K562 (cell line): Measurements from ENCODE around the gene CCDC181. TPM values are rescaled to one million over a fixed set of nuclear protein-coding genes. Genes with fewer than 3 reads are reported as not detected.

ENCODE experiments used
- ATAC-seq: fragments of 200-7000 bp; cut with Tn5 transposase; 3 replicates; pipeline ENCODE4 v1.9.1; 2020; ENCODE audit warnings: moderate library complexity
- BruUV-seq: library from RNA; stranded (reverse); fragments of 400-500 nt; replicated peaks from 2 replicates; lab custom pipeline; 2021; lab: Mats Ljungman, UMichigan
- CTCF ChIA-PET: fragments of 300-600 bp; formaldehyde crosslinking; extraction: SDS; loops from one replicate; lab custom pipeline; 2021; ENCODE audit warnings: low intra/inter-chr PET ratio; lab: Yijun Ruan, JAX
- POLR2A ChIA-PET: fragments of 300-600, 350-650 bp; sonication (Branson Sonifier 250); formaldehyde crosslinking; extraction: SDS; loops from one replicate; lab custom pipeline; 2021; ENCODE audit warnings: antibody characterized with exemption, inconsistent platforms; lab: Yijun Ruan, JAX
- DNase-seq, 4 experiments: peaks; one replicate each; pipeline versions ENCODE4 v3.0.0 to v3.0.0-alpha.2; 2011 to 2018; ENCODE audit warnings: low spot score in 3 of 4, mixed read lengths in 3 of 4; ENCODE audit errors: extremely low read depth in 1 of 4
- FAIRE-seq: peaks from 2 replicates; lab custom pipeline; 2011; peaks lifted over from hg19 to GRCh38; lab: Jason Lieb, UNC
- H2AFZ ChIP-seq: 2 replicates; pipeline ENCODE4 v1.6.0; 2011; ENCODE audit warnings: low read depth, low read length, control low read depth, inconsistent platforms
- H3K27ac ChIP-seq: fragments of 200-600 bp; 3 replicates; pipeline ENCODE4 v1.8.0; 2011; ENCODE audit warnings: low read depth, mild to moderate bottlenecking, control low read depth, inconsistent platforms, low read length, moderate library complexity, mixed read lengths; ENCODE audit errors: extremely low read depth
- H3K27me3 ChIP-seq, 2 experiments: fragments of 300-600 bp in 1 of 2; 2 replicates in 1 of 2; 3 replicates in 1 of 2; pipeline versions ENCODE4 v1.6.0 to v1.8.0; 2011; ENCODE audit warnings: inconsistent platforms in 2 of 2, low read length in 2 of 2, mild to moderate bottlenecking in 1 of 2, mixed read lengths in 1 of 2, moderate library complexity in 1 of 2; ENCODE audit not compliant: control insufficient read depth in 2 of 2, insufficient read depth in 2 of 2
- H3K36me3 ChIP-seq: fragments of 300-600 bp; 3 replicates; pipeline ENCODE4 v1.8.0; 2011; ENCODE audit warnings: mild to moderate bottlenecking, low read length, inconsistent platforms; ENCODE audit not compliant: control insufficient read depth, insufficient read depth
- H3K4me1 ChIP-seq, 2 experiments: fragments of 200-600 bp in 1 of 2; replicated peaks in 1 of 2; 2 replicates in 1 of 2; 3 replicates in 1 of 2; pipeline versions ENCODE4 v1.5.1 to v1.8.0; 2011; ENCODE audit warnings: inconsistent platforms in 2 of 2, low read length in 2 of 2, mild to moderate bottlenecking in 1 of 2, mixed read lengths in 1 of 2, moderate library complexity in 1 of 2; ENCODE audit not compliant: control insufficient read depth in 2 of 2, insufficient read depth in 2 of 2
- H3K4me2 ChIP-seq: 2 replicates; pipeline ENCODE4 v1.6.1; 2011; ENCODE audit warnings: low read length, control low read depth, inconsistent platforms, mixed read lengths; ENCODE audit not compliant: insufficient read depth
- H3K4me3 ChIP-seq: fragments of 200-600 bp; sonication (generic), shearing (Covaris generic); 2 replicates; pipeline ENCODE4 v1.5.1; 2016; ENCODE audit warnings: control low read depth, inconsistent platforms
- H3K79me2 ChIP-seq: fragments of 200-600 bp; 3 replicates; pipeline ENCODE4 v1.8.0; 2011; ENCODE audit warnings: low read length, inconsistent platforms; ENCODE audit not compliant: control insufficient read depth, insufficient read depth
- H3K9ac ChIP-seq, 2 experiments: 2 replicates each; pipeline versions ENCODE4 v1.6.0 to v1.6.1; 2011; ENCODE audit warnings: low read depth in 2 of 2, low read length in 2 of 2, control low read depth in 1 of 2, inconsistent platforms in 1 of 2, mild to moderate bottlenecking in 1 of 2, mixed read lengths in 1 of 2; ENCODE audit not compliant: insufficient read depth in 1 of 2
- H3K9me1 ChIP-seq: one replicate; pipeline ENCODE4 v1.6.0; 2011; ENCODE audit warnings: inconsistent platforms, mild to moderate bottlenecking, low read length, moderate library complexity; ENCODE audit not compliant: control insufficient read depth, insufficient read depth
- H3K9me3 ChIP-seq: replicated peaks from 2 replicates; pipeline ENCODE4 v1.5.1; 2011; ENCODE audit warnings: low read depth, low read length, inconsistent platforms; ENCODE audit not compliant: control insufficient read depth, insufficient read depth
- H4K20me1 ChIP-seq: replicated peaks from 2 replicates; pipeline ENCODE4 v1.6.1; 2011; ENCODE audit warnings: low read length, inconsistent platforms, mixed read lengths; ENCODE audit not compliant: control insufficient read depth, insufficient read depth
- BACH1 ChIP-seq: fragments of 200-800 bp; sonication (Bioruptor generic); IDR thresholded peaks from 2 replicates; pipeline ENCODE4 v1.6.1; 2016; ENCODE audit warnings: missing genetic modification characterization, missing compliant biosample characterization
- IFI16 ChIP-seq: fragments of 250-450 bp; sonication (Bioruptor Pico); IDR thresholded peaks from 2 replicates; pipeline ENCODE4 v2.1.2; 2022; ENCODE audit warnings: mild to moderate bottlenecking, inconsistent platforms
- MYNN ChIP-seq, 2 experiments: sonication (generic); formaldehyde crosslinking in 1 of 2; IDR thresholded peaks; 2 replicates each; pipeline versions ENCODE4 v1.5.0 to v1.6.1; 2016 to 2020; ENCODE audit warnings: antibody characterized with exemption in 1 of 2, missing genetic modification reagents in 1 of 2
- NR2C2 ChIP-seq, 2 experiments: fragments of 200-800 bp in 1 of 2; sonication (Bioruptor generic) in 1 of 2; sonication (generic) in 1 of 2; formaldehyde crosslinking in 1 of 2; IDR thresholded peaks; 2 replicates each; pipeline versions ENCODE4 v1.6.1 to v1.8.0; 2016 to 2022; ENCODE audit warnings: mild to moderate bottlenecking in 1 of 2, missing compliant biosample characterization in 1 of 2, missing genetic modification characterization in 1 of 2, missing genetic modification reagents in 1 of 2
- RAD21 ChIP-seq, 2 experiments: fragments of 250-450 bp in 1 of 2; fragments of 450-650 bp in 1 of 2; sonication (Bioruptor Pico) in 1 of 2; formaldehyde crosslinking in 1 of 2; IDR thresholded peaks in 1 of 2; conservative IDR thresholded peaks in 1 of 2; 2 replicates each; pipeline versions ENCODE4 v1.4.0 to v1.8.0; 2020 to 2022; ENCODE audit warnings: mild to moderate bottlenecking in 2 of 2, moderate library complexity in 1 of 2
- SNIP1 ChIP-seq: fragments of 450-650 bp; IDR thresholded peaks from 2 replicates; pipeline ENCODE4 v1.7.1; 2017; ENCODE audit warnings: low read depth, mild to moderate bottlenecking
- WGBS: fragments of 100-300 bp; shearing (Covaris generic); methylation state at CpG from one replicate; pipeline ENCODE4 v1.1.6; 2016; ENCODE audit warnings: low coverage, mixed read lengths; ENCODE audit not compliant: insufficient coverage; ENCODE audit errors: missing lambda C conversion rate; 5-methylcytosine and 5-hydroxymethylcytosine counted together
- in situ Hi-C: fragments of 300-500 bp; cut with MboI; formaldehyde crosslinking; loops from 4 replicates; pipeline ENCODE4 v1.15.0; 2018; ENCODE audit warnings: inconsistent platforms, mixed read lengths
- intact Hi-C: fragments of 100-400 bp; cut with micrococcal nuclease; formaldehyde crosslinking; loops from 2 replicates; pipeline ENCODE4 v1.14.2; 2022
- polyA plus RNA-seq, 8 experiments: library from polyadenylated mRNA; depleted of rRNA in 4 of 8; stranded (reverse) in 5 of 8; unstranded in 3 of 8; fragments of >200 nt; fragmentation: Nextera tagmentation in 2 of 8; fragmentation: Illumina TruSeq in 1 of 8; extraction: Ambion mirVana in 2 of 8; extraction: Trizol in 1 of 8; gene quantifications; 2 replicates each; pipeline versions ENCODE4 v1.2.1 to v1.2.3, GENCODE V29; 2011 to 2014; ENCODE audit warnings: inconsistent platforms in 1 of 8, missing spikeins in 1 of 8
- total RNA-seq, 7 experiments: library from RNA; depleted of rRNA in 6 of 7; stranded (reverse); fragments of >200 nt in 6 of 7; fragmentation: Illumina TruSeq in 2 of 7; extraction: Trizol in 2 of 7; gene quantifications; 2 replicates each; pipeline versions ENCODE4 v1.2.1 to v1.2.3, GENCODE V29; 2011 to 2021; ENCODE audit warnings: low replicate concordance in 1 of 7

CCDC181 gene
- total and polyA plus RNA-seq, 9 of the 15 experiments (the other 6 are each of a cell fraction or from before 2014, with no cell fraction given): 0.04 to 0.14 TPM; not detected in 7

DNA sequence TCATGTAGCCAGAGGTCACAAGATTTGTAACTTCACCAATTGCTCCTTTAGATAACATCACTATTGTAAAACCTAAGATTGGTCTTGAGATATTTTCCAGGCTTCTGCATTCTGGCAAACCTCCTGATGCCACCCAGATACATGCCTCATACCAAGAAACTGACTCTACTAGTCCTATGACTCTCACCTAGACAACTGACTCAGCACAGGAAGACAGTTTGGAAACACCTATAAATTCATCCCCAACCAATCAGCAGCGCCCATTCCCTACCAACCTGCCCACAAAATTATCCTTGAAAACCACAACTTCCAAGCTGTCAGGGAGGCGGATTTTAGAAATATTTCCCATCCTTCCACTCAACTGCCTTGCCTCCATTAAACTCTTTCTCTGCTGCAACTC is 62.3 kb downstream of the CCDC181 start:
- no peak overlapping the region for H3K4me2 ChIP-seq
- CTCF ChIA-PET: no interaction called here
- DNase-seq (no peak), FAIRE-seq (no peak), ATAC-seq (no peak)
- H2AFZ ChIP-seq: no peak overlapping the region
- intact Hi-C loops (loop anchor here (5.0 kb wide), 1 partner anchor 182 kb away; no protein-coding TSS in a partner anchor), in situ Hi-C loops (loop anchor here (25.0 kb wide), 1 partner anchor 753 kb away; no protein-coding TSS in a partner anchor)
- H3K79me2 ChIP-seq: peaks cover 18% of the 10 kb centered on the region
- H3K9ac ChIP-seq: no peak overlapping the region
- H3K4me3 ChIP-seq: no peak overlapping the region
- peaks cover 5% of the 10 kb centered on the region for H3K36me3 ChIP-seq
- BruUV-seq: no TSS peak
- peaks cover 0 to 2% of the 10 kb centered on the region in 2 experiments; a peak in 1 of 5 replicates for H3K4me1 ChIP-seq
- H3K27ac ChIP-seq: no peak overlapping the region
- POLR2A ChIA-PET: no interaction called here
- H3K27me3 ChIP-seq: no peaks in the 10 kb centered on the region
- H4K20me1 ChIP-seq: no peaks in the 10 kb centered on the region
- no peaks in the 10 kb centered on the region for H3K9me1 ChIP-seq
- H3K9me3 ChIP-seq: no peaks in the 10 kb centered on the region
- WGBS: 55% methylated on average over 2 of the region's 2 CpGs
- TF ChIP-seq RAD21 (CRISPR knock-in tag; conservative IDR thresholded peaks at IDR 0.05 in 1 of 2, IDR thresholded peaks at IDR 0.05 in 1 of 2): no peak
- no peak for TF ChIP-seq MYNN (IDR thresholded peaks at IDR 0.05)
- no peak for TF ChIP-seq MYNN (CRISPR knock-in tag; IDR thresholded peaks at IDR 0.05)
- TF ChIP-seq IFI16 (CRISPR knock-in tag): no peak
- no peak for TF ChIP-seq NR2C2 (CRISPR knock-in tag; IDR thresholded peaks at IDR 0.05)
- no peak for TF ChIP-seq NR2C2 (tag; IDR thresholded peaks at IDR 0.05)
- no peak for TF ChIP-seq BACH1 (tag)
- TF ChIP-seq SNIP1: no peak
